OCI-LY7 (cell line): ENCODE results near the gene GPRIN1. TPM values are rescaled to one million over a fixed set of nuclear protein-coding genes. Genes with fewer than 3 reads are reported as not detected.

Source experiments
- BruUV-seq: library from RNA; stranded (reverse); fragments of 400-500 nt; replicated peaks from 2 replicates; lab custom pipeline; 2021; lab: Mats Ljungman, UMichigan
- CTCF ChIA-PET: fragments of 300-600 bp; sonication (Branson Sonifier 250); formaldehyde crosslinking; loops from one replicate; lab custom pipeline; 2022; ENCODE audit warnings: antibody characterized with exemption; ENCODE audit not compliant: unreplicated experiment; lab: Charles Lee
- POLR2A ChIA-PET: fragments of 300-600 bp; sonication (Branson Sonifier 250); formaldehyde crosslinking; loops from one replicate; lab custom pipeline; 2022; ENCODE audit warnings: antibody characterized with exemption; lab: Charles Lee
- DNase-seq: peaks from one replicate; pipeline ENCODE4 v3.0.0-alpha.2; 2015; ENCODE audit warnings: low spot score
- H2AFZ ChIP-seq: fragments of 200-600 bp; sonication (generic), shearing (Covaris generic); 2 replicates; pipeline ENCODE4 v1.6.1; 2014; ENCODE audit warnings: mild to moderate bottlenecking, antibody characterized with exemption, low read length, moderate library complexity
- H3K27ac ChIP-seq: fragments of 200-600 bp; sonication (generic); 2 replicates; pipeline ENCODE4 v1.5.1; 2014; ENCODE audit warnings: mixed run types, low read depth, mild to moderate bottlenecking, moderate library complexity, low read length, inconsistent platforms; ENCODE audit not compliant: poor library complexity, severe bottlenecking
- H3K36me3 ChIP-seq: fragments of 200-600 bp; sonication (generic); 2 replicates; pipeline ENCODE4 v1.6.1; 2014; ENCODE audit warnings: mild to moderate bottlenecking, antibody characterized with exemption, low read length, moderate library complexity, mixed read lengths; ENCODE audit not compliant: insufficient read depth
- H3K4me1 ChIP-seq: fragments of 200-600 bp; sonication (generic); 2 replicates; pipeline ENCODE4 v1.5.1; 2014; ENCODE audit warnings: mild to moderate bottlenecking, low read length; ENCODE audit not compliant: insufficient read depth, poor library complexity, severe bottlenecking
- H3K4me2 ChIP-seq: fragments of 200-600 bp; sonication (generic); 2 replicates; pipeline ENCODE4 v1.6.1; 2014; ENCODE audit warnings: mild to moderate bottlenecking, low read length
- H3K4me3 ChIP-seq: fragments of 200-600 bp; sonication (generic); 2 replicates; pipeline ENCODE4 v1.5.1; 2014; ENCODE audit warnings: mild to moderate bottlenecking, low read depth, low read length; ENCODE audit not compliant: poor library complexity, severe bottlenecking
- H3K79me2 ChIP-seq: fragments of 200-600 bp; sonication (generic); 2 replicates; pipeline ENCODE4 v1.6.1; 2016; ENCODE audit warnings: low read depth, mild to moderate bottlenecking, low read length, moderate library complexity, mixed read lengths; ENCODE audit not compliant: insufficient read depth
- H3K9me2 ChIP-seq: fragments of 200-600 bp; sonication (generic); 2 replicates; pipeline ENCODE4 v1.6.1; 2016; ENCODE audit warnings: mild to moderate bottlenecking, low read length, mixed read lengths; ENCODE audit not compliant: insufficient read depth
- H3K9me3 ChIP-seq: fragments of 200-600 bp; sonication (generic); 2 replicates; pipeline ENCODE4 v1.6.1; 2014; ENCODE audit warnings: mild to moderate bottlenecking, mixed run types, low read length, mixed read lengths
- H4K20me1 ChIP-seq: fragments of 200-600 bp; sonication (generic); 2 replicates; pipeline ENCODE4 v1.6.1; 2014; ENCODE audit warnings: mild to moderate bottlenecking, antibody characterized with exemption, low read length, moderate library complexity, mixed read lengths; ENCODE audit not compliant: insufficient read depth
- EZH2phosphoT487 ChIP-seq: fragments of 200-600 bp; sonication (generic); IDR thresholded peaks from 2 replicates; pipeline ENCODE4 v1.6.1; 2018; ENCODE audit warnings: low read depth, borderline replicate concordance, mild to moderate bottlenecking, mixed run types, antibody characterized with exemption, low read length, moderate library complexity, mixed read lengths
- intact Hi-C: fragments of 100-400 bp; cut with micrococcal nuclease; formaldehyde crosslinking; loops from one replicate; pipeline ENCODE4 v1.10.0; 2022; ENCODE audit not compliant: unreplicated experiment
- total RNA-seq, 2 experiments: library from RNA; depleted of rRNA in 1 of 2; stranded (reverse); fragments of >200 nt in 1 of 2; shearing (Covaris generic) in 1 of 2; gene quantifications; 2 replicates each; pipeline ENCODE4 v1.2.3, GENCODE V29; 2014 to 2022
- TF ChIP-seq, protein P1 (sequence below): fragments of 200-600 bp; sonication (generic); conservative IDR thresholded peaks from 2 replicates; pipeline ENCODE4 v1.5.1; 2014; ENCODE audit warnings: mild to moderate bottlenecking, antibody characterized with exemption, low read length, moderate library complexity, mixed read lengths

The GPRIN1 gene
- total RNA-seq, 2 experiments from 2014 or later, result 3.8 to 5.3 TPM

DNA sequence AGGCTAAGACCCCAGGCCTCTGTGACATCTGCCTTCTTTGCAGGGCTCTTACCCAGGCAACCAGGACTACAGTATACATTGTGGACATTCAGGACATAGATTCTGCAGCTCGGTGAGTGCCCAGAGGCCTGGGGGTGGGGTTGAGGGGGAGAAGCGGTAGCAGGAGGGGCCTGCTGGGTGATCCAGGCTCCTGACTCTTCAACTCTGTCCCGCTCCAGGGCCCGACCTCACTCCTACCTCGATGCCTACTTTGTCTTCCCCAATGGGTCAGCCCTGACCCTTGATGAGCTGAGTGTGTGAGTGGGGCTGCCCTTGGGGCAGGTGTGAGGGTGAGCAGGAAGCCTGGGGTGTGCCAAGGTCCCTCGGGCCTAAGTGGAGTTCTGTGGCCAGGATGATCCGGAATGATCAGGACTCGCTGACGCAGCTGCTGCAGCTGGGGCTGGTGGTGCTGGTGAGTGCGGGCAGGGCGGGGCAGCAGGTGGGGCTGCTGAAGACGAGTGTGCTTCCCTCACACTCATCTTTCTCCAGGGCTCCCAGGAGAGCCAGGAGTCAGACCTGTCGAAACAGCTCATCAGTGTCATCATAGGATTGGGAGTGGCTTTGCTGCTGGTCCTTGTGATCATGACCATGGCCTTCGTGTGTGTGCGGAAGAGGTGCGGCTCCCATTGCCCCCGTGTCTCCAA, 19.8 kb downstream of the GPRIN1 start:
- no peaks in the 10 kb centered on the region for H3K79me2 ChIP-seq
- peaks cover 7% of the 10 kb centered on the region for H3K9me3 ChIP-seq
- H3K4me2 ChIP-seq, result no peak overlapping the region
- TF ChIP-seq EZH2phosphoT487, result no peak
- TF ChIP-seq, protein P1, sequence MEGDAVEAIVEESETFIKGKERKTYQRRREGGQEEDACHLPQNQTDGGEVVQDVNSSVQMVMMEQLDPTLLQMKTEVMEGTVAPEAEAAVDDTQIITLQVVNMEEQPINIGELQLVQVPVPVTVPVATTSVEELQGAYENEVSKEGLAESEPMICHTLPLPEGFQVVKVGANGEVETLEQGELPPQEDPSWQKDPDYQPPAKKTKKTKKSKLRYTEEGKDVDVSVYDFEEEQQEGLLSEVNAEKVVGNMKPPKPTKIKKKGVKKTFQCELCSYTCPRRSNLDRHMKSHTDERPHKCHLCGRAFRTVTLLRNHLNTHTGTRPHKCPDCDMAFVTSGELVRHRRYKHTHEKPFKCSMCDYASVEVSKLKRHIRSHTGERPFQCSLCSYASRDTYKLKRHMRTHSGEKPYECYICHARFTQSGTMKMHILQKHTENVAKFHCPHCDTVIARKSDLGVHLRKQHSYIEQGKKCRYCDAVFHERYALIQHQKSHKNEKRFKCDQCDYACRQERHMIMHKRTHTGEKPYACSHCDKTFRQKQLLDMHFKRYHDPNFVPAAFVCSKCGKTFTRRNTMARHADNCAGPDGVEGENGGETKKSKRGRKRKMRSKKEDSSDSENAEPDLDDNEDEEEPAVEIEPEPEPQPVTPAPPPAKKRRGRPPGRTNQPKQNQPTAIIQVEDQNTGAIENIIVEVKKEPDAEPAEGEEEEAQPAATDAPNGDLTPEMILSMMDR, result no peak
- no peak overlapping the region for H2AFZ ChIP-seq
- CTCF ChIA-PET, result interaction anchor here (0.6 kb wide), 1 partner anchor 47 kb away, joined by 6 read pairs; no protein-coding TSS in a partner anchor
- no peak overlapping the region for H3K4me3 ChIP-seq
- no peak for DNase-seq
- 0 out of 2 replicates have a peak, but pooled peaks cover 4% of the 10 kb centered on the region for H3K36me3 ChIP-seq
- POLR2A ChIA-PET, result no interaction called here
- intact Hi-C loops, result no loop called here
- no peaks in the 10 kb centered on the region for H3K4me1 ChIP-seq
- BruUV-seq, result no TSS peak
- no peak overlapping the region for H3K27ac ChIP-seq
- H3K9me2 ChIP-seq, result no peaks in the 10 kb centered on the region
- H4K20me1 ChIP-seq, result no peaks in the 10 kb centered on the region; the same call in 1 of the 2 replicates

DNA sequence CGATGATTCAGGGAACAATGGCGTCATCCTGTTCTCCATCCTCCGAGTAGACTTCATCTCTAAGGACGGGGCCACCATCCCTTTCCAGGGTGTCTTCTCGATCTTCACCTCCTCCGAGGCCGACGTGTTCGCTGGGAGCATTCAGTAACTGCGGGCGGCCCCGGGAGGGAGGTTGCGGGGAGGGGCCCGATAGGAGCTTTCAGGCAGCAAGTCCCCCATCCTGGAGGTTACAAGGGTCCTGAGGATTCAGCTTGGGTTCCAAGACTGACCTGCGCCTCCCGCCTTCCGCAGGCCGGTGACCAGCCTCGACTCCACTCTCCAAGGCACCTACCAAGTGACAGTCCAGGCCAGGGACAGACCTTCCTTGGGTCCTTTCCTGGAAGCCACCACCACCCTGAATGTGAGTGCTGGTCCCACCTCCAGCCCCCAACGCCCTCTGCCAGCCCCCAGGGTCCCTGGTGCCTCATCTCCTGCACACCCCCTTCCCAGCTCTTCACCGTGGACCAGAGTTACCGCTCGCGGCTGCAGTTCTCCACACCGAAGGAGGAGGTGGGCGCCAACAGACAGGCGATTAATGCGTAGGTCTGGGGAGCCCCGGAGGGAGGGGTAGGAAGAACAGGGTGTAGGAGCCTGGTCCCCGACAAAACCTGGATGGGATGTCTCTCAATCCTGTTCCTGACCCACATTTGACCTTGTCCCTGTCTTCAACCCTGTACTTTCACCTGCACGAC, 20.8 kb downstream of the GPRIN1 start:
- no peak overlapping the region for H2AFZ ChIP-seq
- DNase-seq, result no peak
- ChIA-PET POLR2A (no interaction called here), CTCF (no interaction called here)
- intact Hi-C loops, result no loop called here
- peaks cover 15% of the 10 kb centered on the region for H3K9me3 ChIP-seq
- no peaks in the 10 kb centered on the region for H3K79me2 ChIP-seq
- BruUV-seq, result no TSS peak
- no peak for TF ChIP-seq EZH2phosphoT487
- TF ChIP-seq, protein P1, result no peak
- H3K27ac ChIP-seq, result no peak overlapping the region
- 0 out of 2 replicates have a peak, but pooled peaks cover 4% of the 10 kb centered on the region for H3K36me3 ChIP-seq
- no peaks in the 10 kb centered on the region for H3K9me2 ChIP-seq
- H3K4me1 ChIP-seq, result no peaks in the 10 kb centered on the region
- no peaks in the 10 kb centered on the region for H4K20me1 ChIP-seq
- no peak overlapping the region for H3K4me3 ChIP-seq
- no peak overlapping the region for H3K4me2 ChIP-seq
